NB4 (cell line): ENCODE measurements around the gene TRMT44.

Source experiments
- DNase-seq: peaks from one replicate; pipeline ENCODE4 v3.0.0; 2010; ENCODE audit warnings: low read depth
- H3K4me3 ChIP-seq: one replicate; pipeline ENCODE4 v1.5.1; 2011; ENCODE audit warnings: mild to moderate bottlenecking, low read depth, low read length, moderate library complexity
- MAX ChIP-seq: IDR thresholded peaks from 2 replicates; pipeline ENCODE4 v1.6.1; 2011; ENCODE audit warnings: low read depth, low read length
- MYC ChIP-seq: IDR thresholded peaks from 2 replicates; pipeline ENCODE4 v1.6.1; 2011; ENCODE audit warnings: low read depth, low read length
- POLR2A ChIP-seq: IDR thresholded peaks from 2 replicates; pipeline ENCODE4 v1.6.1; 2011; ENCODE audit warnings: mild to moderate bottlenecking; ENCODE audit not compliant: insufficient read length; ENCODE audit errors: extremely low read depth
- TF ChIP-seq, protein P1 (sequence below): IDR thresholded peaks from one replicate; pipeline ENCODE4 v1.5.1; 2012; ENCODE audit warnings: low read depth, low read length

The TRMT44 gene

GRCh38 chr4:8422327-8422726 lies 18.2 kb upstream of the TRMT44 start:
- no peak overlapping the region for H3K4me3 ChIP-seq
- DNase-seq = no peak
- TF ChIP-seq, protein P1, sequence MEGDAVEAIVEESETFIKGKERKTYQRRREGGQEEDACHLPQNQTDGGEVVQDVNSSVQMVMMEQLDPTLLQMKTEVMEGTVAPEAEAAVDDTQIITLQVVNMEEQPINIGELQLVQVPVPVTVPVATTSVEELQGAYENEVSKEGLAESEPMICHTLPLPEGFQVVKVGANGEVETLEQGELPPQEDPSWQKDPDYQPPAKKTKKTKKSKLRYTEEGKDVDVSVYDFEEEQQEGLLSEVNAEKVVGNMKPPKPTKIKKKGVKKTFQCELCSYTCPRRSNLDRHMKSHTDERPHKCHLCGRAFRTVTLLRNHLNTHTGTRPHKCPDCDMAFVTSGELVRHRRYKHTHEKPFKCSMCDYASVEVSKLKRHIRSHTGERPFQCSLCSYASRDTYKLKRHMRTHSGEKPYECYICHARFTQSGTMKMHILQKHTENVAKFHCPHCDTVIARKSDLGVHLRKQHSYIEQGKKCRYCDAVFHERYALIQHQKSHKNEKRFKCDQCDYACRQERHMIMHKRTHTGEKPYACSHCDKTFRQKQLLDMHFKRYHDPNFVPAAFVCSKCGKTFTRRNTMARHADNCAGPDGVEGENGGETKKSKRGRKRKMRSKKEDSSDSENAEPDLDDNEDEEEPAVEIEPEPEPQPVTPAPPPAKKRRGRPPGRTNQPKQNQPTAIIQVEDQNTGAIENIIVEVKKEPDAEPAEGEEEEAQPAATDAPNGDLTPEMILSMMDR = no peak
- TF ChIP-seq MYC = no peak
- TF ChIP-seq MAX = no peak
- TF ChIP-seq POLR2A = no peak

- no peak overlapping the region for H3K4me3 ChIP-seq
- no peak for DNase-seq
- TF ChIP-seq, protein P1 = no peak
- TF ChIP-seq MYC (no peak), MAX (no peak), POLR2A (no peak)
Measured at GRCh38 chr4:8422786-8423185, 17.8 kb upstream of the TRMT44 start.

GRCh38 chr4:8427262-8427661 lies 13.3 kb upstream of the TRMT44 start:
- DNase-seq = no peak
- TF ChIP-seq, protein P1 = no peak
- TF ChIP-seq MYC (no peak), POLR2A (no peak), MAX (no peak)
- H3K4me3 ChIP-seq = peak overlapping the region; percentile 84

GRCh38 chr4:8427761-8428287 lies 12.8 kb upstream of the TRMT44 start:
- H3K4me3 ChIP-seq = peak overlapping the region; percentile 84
- TF ChIP-seq MYC (no peak), MAX (peak; percentile 83)
- peak; percentile 76 for DNase-seq

GRCh38 chr4:8428288-8429097 lies 12.1 kb upstream of the TRMT44 start:
- DNase-seq = peak; percentile 92
- TF ChIP-seq MYC = peak; percentile 79
- TF ChIP-seq MAX = peak; percentile 82; the same call in 1 of the 2 replicates
- TF ChIP-seq, protein P1 = peak; percentile 52
- peak; percentile 83 for TF ChIP-seq POLR2A
- peak overlapping the region; percentile 84 for H3K4me3 ChIP-seq

GRCh38 chr4:8431553-8431952 lies 9.0 kb upstream of the TRMT44 start:
- TF ChIP-seq, protein P1 = no peak
- TF ChIP-seq POLR2A (no peak), MYC (no peak), MAX (no peak)
- no peak for DNase-seq
- H3K4me3 ChIP-seq = no peak overlapping the region
